Adrenal gland (tissue), 5 donors: ENCODE results near the gene PLA2G4E.

Source experiments
- POLR2A ChIP-seq, 2 donors: fragments of 450-650 bp; IDR thresholded peaks; one replicate each; pipeline ENCODE4 v1.6.1; 2017; ENCODE audit warnings: antibody characterized with exemption in 2 of 2, mild to moderate bottlenecking in 2 of 2, moderate library complexity in 1 of 2
- TF ChIP-seq, protein P1 (sequence below), 6 experiments: fragments of 450-650 bp in 4 of 6; fragments of 200-600 bp in 2 of 6; sonication (generic) in 1 of 6; IDR thresholded peaks; 1 replicate in 5 of 6; 2 replicates in 1 of 6; pipeline versions ENCODE4 v1.5.1 to v1.8.0; 2016 to 2021; ENCODE audit warnings: antibody characterized with exemption in 6 of 6, mild to moderate bottlenecking in 2 of 6, moderate library complexity in 1 of 6
- donor health status: DM: no; HTN: no; CAD: no.

DNA sequence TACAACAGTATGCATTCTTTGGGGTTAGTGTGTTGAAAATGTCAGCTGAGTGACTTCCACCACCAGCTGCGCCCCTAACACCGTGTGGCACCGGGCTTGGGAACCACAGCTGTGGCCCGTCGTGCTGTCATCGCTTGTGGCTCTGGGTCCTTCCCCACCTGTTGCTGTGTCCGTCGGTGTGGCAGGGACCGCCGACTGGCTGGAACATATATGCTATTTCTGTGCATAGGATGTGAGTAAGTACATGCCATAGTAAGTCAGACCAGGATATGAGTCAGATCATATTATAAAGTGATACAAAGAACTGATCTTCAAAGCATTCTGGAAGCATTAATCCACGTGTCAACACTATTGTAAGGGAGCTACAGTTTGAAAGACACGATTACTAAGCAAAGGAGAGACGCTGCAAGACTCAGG is 80.4 kb downstream of the PLA2G4E start:
- no peak for TF ChIP-seq POLR2A (IDR thresholded peaks at IDR 0.05)
- TF ChIP-seq, protein P1, sequence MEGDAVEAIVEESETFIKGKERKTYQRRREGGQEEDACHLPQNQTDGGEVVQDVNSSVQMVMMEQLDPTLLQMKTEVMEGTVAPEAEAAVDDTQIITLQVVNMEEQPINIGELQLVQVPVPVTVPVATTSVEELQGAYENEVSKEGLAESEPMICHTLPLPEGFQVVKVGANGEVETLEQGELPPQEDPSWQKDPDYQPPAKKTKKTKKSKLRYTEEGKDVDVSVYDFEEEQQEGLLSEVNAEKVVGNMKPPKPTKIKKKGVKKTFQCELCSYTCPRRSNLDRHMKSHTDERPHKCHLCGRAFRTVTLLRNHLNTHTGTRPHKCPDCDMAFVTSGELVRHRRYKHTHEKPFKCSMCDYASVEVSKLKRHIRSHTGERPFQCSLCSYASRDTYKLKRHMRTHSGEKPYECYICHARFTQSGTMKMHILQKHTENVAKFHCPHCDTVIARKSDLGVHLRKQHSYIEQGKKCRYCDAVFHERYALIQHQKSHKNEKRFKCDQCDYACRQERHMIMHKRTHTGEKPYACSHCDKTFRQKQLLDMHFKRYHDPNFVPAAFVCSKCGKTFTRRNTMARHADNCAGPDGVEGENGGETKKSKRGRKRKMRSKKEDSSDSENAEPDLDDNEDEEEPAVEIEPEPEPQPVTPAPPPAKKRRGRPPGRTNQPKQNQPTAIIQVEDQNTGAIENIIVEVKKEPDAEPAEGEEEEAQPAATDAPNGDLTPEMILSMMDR (IDR thresholded peaks at IDR 0.05) = no peak
